Measurements from ENCODE around the gene LAMA2.

DNA sequence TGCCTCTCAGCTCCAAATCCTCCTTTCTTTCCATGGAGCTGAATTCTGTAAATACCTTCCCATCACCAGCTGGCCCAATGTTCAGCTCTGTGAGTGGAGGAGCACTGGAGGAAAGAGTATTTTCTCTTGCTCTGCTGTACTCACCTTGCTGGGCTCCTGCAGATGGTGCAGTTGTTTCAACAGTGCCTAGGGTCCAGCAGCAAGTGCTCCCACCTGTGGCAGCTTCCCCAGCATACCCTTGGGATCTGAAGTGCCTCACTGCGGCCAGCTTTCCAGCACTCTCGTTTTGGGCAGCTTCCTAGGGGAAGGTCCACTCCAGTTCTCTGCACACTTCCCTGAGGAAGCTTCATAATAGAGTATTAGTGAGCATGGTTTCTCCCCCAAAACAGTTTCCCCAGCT, 656.1 kb downstream of the LAMA2 start:
- TF ChIP-seq CTCF (IDR thresholded peaks at IDR 0.05) (no peak), POLR2A (IDR thresholded peaks at IDR 0.05) (no peak)

Data from testis (tissue), 2 donors.